Fibroblast of peridontal ligament (primary cell): ENCODE results near the gene TAF8.
A peak's percentile ranks its signal among the peaks of the same experiment; 100 is the strongest.

ENCODE experiments used
- DNase-seq: peaks from one replicate; pipeline ENCODE4 v3.0.0-alpha.2; 2010; ENCODE audit errors: extremely low read depth

Gene TAF8

DNA sequence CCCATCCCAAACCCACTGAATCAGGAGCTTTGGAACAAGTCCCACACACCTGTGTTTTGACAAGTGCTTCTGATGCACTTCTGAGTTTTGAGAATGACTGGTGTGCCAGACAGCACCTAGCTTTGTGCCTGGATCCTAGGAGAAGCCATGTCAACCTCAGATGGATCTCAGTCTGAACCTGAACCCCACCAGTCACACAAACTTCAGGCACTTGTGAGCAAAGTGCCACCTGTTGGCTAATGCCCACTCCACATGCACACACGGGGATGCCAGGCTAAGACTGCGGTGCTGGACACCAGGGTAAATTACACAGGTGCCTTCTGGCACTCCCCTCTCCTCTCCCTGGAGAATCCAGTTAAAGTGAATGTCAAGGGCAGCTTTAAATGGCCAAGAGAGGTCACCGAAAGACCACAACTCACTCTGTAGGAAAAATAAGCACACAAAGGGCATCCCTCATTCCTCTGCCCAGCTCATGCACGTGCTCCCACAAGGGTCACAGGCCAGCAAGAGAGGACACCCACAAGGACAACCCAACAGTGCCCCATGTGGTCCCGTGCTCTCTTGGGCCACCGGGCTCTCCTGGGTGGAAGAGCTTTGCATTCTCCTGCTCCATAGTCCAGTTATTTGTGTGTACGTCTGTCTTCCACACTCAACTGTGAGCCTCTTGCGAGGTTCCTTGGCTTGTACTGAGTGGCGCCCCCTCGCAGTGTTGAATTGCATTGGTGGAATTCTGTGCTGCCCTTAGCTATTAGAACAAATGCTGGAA, 45.6 kb downstream of the TAF8 start:
- no peak for DNase-seq

DNA sequence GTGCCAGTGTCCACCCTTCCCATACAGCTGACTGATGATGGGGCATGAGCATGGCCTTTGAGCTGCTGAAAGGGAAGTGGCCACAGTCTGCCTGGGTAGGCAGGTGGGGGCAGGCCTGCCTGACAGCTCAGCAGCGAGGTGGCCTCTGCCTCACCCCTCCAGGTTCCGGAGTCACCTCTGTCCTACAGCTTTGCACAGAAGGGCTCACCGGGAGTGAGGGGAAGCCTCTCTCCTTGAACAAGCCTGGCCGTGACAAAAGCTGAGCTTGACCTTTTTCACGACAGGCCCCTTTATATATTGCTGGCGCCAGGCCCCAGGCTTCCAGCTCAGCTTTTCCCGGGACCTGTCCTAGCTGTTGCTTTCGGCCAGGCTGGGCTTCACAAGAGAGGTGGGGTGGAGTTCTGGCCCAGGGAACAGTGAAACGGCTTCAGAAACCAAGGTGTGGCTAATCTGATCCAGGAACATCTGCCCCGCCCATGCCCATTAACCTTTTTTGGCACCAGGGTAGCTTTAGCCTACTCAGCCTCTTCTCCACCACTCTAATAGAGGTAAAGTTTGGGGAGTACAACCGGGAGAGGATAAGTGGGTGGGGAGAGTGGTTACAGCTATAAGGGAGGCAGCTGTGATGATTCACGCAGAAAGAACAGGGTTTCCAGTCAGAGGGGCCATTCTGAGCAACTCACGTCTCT, 49.2 kb downstream of the TAF8 start:
- DNase-seq, result no peak

DNA sequence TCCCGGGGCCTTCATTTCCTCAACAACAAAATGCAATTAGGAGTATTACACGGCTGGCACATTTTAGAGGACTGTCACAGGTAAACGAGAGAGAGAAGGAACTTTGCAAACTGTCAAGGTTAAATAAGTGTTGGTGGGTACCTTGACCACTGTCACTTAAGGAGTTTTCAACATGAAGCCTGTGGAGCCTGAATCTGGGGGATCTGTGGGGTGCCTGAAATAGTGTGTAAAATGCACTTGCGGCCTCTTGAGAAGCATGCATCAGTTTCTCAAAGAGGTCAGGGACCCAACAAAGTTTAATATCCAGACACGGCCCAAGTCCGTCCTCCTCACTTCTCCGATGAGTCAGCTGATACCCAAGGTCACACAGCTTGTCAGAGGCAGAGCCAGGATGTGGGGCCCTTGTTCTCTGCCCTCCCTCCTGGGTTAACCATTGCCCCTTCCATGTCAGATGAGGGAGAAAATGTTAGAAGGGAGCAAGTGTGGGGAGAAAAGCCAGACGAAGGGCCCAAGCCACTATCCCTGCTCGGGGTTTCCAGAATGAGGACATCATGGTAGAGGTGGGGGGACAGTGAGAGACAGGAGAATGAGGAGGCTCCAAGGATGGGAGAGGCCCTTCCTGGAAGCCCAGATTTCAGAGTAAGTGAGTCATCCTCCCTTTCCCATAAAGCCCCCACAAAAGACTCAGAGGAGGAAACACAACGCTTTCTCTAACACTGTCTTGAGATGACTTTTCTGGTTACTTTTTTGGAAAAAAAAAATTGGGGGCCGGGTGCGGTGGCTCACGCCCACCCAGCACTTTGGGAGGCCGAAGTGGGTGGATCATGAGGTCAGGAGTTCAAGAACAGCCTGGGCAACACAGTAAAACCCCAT, 49.9 kb downstream of the TAF8 start:
- no peak for DNase-seq

DNA sequence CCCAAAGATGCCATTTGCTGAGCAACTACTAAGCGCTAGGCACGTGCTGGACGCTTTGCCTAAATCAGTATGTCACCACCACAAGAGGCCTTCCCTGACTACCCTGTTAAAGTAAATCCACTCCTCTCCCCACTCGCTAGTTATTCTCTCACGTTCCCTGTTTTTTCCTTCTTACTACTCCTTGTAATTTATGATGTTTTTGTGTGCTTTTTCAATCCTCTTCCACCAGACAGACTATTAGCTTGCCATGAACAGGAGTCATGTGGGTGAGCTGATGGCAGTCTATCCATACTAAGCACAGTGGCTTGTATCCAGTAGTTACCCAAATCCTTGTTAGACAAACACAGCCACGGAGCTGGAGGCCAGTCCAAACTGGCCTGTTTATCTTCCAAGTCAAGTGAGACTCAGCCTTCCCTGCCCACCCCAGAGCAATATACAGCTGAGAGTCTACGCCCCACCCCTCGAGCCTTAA, 50.9 kb downstream of the TAF8 start:
- DNase-seq, result peak; percentile 42

DNA sequence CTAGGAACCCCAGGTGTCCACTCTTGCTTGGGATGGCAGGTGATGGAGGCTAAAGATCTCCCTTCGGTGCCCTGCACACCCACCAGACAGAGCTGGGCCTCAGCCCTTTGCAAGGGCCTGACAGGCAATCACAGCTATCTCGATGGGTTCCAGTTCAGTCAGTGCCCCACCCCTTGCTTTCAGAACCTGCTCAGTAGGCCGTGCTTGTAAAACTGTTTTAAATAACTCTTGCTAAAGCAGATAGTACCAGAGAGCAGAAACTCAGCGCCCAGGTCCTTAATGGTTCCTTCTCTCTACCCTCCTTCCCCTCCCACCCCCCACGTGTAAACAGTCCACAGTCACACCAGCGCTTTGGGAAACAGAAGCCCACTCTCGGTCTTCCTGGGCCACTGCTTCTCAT, 52.9 kb downstream of the TAF8 start:
- no peak for DNase-seq

DNA sequence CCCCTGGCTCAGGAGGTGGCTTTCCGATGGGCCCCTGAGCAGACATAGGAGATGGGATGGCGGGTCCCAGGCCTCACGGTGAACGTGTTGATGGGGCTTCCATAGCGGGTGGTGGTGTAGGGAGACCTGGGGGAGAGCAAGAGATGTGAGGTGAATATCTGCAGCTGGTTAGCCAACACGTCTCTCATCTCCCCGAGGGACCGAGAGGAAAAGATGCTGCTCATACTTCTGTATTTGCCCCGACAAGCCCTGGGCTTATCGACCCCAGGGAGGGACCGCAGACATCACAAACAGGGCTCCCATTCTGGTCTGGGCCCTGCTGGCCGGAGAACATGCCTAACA, 53.4 kb downstream of the TAF8 start:
- DNase-seq, result no peak

DNA sequence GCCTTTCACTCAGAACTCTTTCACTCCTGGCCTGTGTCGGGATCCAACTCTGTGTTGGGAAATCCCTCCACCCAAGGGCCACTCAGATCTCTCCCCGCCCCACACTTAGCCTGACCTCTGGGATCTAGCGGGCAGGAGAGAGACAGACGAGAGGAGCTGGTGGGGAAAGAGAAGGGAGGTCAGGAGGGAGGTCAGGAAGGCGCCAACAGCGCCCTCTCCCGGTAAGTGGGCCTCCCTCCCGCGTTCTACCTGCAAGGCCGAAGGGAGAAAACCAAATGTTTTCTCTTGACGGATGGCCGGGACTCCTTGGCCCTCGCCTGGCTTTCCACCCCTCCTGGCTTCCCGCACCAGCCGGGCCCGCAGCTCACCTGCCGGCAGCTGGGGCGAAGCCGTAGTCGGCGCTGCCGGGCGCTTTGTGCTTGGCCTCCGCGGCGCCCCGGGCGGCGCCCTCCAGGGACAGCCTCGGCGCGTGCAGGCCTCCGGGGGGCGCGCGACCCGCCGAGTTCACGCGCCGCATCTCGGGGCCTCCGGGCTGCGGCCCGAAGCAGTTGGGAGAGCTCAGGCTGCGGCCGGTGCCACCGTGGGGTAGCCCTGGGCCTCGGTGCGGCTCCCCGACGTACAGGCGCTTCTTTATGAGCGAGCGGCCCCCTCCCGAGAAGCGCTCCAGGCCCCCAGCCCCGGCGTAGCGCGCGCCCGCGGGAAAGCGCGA, 53.9 kb downstream of the TAF8 start:
- no peak for DNase-seq

DNA sequence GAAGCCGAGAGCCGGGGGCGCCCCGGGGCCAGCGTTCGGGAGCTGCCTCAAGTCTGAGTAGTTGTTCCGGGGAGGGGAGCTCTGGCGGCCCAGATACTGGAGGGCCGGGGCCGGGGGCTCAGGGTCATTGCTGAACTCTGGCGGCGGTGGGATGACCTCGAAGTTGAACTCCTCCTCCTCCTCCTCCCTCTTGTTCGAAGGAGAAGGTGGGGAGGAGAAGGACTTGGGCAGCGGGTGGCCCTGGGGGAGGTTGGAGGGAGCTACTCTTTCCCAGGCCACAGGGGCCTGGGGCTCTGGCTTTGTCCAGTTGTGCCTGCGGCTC, 54.4 kb downstream of the TAF8 start:
- DNase-seq, result no peak

DNA sequence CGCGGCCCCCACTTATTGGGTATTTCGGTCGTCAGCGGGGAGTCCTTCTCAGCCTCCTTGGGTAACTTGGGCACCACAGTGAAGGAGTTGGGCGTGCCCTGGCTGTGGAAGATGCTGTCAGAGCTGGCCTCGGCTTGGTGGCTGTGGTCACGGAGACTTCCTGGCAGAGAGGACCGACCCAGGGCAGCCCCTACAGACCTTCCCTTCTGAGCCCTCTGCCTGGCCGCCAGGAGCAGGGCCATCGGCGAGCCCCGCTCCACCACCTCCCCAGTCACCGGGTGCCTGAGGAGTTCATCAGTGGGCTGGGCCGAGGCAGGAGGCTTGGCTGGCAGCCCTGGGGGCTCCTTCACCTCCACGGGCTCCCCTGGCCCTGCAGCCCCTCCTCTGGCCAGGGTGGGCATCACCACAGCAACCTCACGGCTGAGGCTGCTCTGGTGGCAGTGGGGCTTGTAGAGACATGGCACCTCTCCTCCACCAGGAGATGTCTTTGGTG, 54.9 kb downstream of the TAF8 start:
- DNase-seq, result no peak

DNA sequence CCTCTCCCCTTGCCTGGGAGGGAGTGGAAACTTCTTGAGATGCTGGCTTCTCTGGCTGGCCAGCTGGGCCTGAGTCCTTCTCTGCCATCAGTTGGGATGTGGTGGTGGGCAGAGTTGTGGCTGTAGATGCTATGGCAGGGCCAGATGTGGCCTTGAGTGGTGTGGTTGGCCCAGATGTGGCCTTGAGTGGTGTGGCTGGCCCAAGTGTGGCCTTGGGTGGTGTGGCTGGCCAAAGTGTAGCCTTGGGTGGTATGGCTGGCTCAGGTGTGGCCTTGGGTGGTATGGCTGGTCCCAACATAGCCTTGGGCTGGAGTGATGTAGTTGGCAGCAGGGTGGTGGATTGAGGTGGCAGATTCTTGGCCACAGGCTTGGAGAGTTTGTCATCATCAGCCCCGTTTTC, 55.4 kb downstream of the TAF8 start:
- DNase-seq, result no peak

DNA sequence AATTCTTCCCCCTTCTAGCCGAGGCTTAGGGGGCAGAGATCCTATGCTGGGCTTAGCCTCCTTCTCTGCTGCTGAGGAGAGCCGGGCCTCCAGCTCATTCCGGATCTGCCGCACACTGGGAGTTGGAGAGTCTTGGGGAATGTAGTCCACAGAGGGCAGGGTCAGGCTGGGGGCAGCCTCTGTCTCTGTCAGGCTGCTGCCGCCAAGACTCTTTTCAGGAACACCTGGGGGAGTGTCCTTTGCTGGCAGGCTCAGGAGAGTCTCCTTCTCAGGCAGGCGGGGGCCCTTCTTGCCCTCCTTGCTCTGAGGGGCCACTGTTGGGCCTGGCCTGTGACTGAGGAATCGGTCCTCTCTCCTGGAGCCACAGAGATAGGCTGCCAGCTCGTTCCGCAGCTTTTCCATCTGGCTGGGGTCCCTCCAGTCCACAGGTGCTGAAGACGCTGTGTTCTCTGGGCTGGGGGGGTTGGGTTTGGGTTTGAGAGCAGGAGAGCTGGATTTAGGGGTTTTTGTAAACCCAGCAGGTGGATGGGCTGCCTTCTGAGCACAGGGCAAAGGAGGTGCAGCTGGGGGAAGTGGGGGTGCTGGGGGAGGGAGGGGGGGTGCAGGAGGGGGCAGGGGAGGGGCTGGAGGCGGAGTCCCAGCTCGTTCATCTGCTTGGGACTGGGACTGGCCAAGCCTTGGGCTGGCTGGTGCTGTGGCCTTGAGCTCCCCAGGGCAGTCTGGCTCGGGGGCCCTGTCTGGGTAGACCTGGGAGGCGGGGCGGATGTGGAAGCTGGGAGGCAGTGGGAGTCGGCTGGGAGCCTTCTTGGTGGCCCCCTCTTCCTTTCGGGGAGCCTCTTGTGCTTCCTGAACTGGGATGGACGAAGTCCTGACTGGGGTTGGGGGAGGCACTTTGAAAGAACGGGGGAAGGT, 56.0 kb downstream of the TAF8 start:
- DNase-seq, result no peak

DNA sequence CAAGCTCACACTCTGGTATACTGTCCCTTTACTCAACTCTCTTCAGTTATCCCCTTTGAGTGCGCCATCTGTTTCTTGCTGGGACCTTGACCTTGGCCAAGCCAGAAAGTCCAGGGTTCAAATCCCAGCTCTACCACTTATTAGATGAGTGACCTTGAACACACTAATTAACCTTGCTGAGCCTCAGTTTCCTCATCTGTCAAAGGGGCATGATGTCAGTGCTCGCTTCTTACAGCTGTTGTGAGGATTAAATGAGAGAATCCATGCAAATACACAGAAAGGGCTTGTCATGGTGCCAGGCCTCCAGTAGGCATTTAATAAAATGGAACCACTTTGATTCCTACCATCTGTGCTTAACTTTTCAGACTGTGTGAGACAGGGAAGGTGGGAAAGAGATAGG, 57.7 kb downstream of the TAF8 start:
- no peak for DNase-seq

DNA sequence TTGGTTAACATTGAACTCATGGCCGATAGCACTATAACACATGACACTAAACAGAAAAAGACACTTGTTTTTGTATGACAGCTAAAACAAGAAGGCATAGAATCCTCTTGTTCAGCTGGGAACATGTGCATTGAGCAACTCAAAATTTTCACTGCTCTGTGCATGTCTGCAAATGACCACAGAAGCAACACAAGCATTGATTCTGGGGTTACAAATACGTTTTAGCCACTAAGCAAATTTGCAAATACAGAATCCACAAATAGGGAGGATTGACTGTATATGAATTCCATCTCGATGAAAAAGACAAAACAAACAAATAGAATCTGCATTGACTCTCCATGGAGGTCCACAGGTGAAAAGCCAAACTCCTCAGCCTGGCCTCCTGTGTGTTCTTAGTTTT, 60.4 kb downstream of the TAF8 start:
- DNase-seq, result no peak

DNA sequence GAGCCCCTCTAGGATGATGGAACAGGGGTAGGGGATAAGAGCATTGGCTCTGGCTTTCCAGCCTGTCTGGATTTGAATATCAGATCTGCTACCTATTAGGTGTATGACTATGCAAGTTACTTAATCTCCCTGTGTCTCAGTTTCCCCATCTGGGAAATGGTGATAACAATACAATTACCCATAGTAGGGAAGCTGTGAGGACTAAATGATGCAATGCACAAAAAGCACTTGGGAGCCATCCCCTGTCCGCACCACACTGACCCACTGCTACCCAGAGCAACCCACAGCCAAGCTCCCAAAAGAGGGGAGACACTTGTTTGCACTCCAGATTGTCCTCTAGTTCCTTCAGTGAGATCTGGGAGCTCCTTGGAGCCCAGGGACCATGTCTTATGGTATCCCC, 62.0 kb downstream of the TAF8 start:
- no peak for DNase-seq

DNA sequence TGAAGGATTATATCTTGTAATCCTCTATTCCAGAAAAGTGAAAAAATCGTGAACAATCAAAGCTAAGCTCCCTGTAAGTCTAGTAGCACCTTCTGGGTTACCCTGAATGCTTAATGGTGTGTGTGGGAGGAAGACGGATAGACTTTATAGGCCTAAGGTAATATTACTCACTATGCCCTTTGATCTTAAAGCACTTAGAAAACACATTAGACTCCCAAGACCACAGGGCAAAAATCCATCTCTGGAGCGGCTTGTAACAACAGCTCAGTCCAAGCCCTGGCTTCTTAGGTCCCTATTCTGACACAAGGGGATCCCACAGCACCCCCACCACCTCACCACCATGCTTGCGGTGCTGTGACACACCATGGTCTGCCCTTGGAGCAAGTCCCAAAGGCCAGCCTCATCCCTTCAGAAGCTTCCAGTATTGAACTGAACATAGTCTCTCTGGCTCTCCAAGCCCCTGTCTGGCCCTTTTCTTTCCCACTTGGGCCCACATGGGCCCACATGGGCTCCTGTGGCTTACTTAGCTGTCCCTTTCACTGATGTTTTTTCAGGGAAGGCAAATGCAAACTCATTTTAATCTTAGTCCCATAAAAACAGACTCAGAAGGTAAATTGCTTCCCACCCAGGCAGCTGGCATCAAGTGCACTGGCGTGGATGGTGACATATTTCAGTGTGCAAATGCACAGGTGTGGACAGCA, 63.8 kb downstream of the TAF8 start:
- DNase-seq, result no peak

DNA sequence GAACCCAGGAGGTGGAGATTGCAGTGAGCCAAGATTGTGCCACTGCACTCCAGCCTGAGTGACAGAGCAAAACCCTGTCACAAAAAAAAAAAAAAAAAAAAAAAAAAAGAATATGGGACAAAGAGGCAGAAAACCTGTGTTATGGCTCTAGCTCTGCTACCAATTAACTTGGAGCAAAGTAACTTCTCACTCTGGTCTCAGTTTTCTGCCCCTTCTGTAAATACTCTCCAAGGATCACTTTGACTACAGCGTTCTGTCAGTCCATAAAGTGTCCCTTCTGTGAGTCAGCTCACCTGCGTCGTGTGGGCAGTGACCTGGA, 67.5 kb downstream of the TAF8 start:
- no peak for DNase-seq

DNA sequence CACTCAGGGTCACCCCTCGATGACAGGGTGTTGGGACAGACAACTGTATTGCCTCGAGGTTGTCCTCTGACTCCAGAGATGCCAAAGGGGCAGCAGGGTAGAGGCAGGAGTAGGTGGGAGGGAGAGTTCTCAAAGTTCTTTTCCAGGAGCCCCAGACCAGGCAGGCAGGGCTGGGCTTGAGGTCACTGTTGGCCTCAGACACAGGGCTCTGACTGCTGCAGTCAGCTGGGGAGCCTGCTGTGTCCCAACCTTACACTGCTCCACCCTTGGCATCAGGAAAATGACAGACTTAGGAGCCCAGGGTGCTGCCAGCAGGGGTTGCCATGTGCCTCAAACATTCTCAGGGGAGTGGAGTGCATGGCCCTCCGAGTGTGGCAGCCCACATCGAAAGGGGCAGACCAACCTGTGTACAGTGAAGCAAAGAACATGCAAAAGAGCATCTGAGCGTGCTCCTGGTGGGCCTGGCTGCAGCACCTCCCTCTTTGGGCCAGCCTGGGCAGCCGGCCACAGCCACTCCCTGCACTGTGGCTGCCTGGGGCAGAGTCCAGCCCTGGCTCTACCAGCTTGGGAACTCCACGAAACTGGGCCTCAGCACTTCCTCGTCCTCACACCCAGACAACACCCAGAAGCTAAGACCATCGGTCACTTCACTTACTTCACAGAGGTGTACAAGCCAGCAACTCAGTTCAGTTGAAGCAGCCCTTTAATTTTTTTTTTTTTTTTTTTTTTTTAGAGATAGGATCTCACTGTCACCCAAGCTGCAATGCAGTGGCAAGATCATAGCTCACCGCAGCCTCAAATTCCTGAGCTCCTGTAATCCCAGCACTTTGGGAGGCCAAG, 68.1 kb downstream of the TAF8 start:
- peak; percentile 38 for DNase-seq

DNA sequence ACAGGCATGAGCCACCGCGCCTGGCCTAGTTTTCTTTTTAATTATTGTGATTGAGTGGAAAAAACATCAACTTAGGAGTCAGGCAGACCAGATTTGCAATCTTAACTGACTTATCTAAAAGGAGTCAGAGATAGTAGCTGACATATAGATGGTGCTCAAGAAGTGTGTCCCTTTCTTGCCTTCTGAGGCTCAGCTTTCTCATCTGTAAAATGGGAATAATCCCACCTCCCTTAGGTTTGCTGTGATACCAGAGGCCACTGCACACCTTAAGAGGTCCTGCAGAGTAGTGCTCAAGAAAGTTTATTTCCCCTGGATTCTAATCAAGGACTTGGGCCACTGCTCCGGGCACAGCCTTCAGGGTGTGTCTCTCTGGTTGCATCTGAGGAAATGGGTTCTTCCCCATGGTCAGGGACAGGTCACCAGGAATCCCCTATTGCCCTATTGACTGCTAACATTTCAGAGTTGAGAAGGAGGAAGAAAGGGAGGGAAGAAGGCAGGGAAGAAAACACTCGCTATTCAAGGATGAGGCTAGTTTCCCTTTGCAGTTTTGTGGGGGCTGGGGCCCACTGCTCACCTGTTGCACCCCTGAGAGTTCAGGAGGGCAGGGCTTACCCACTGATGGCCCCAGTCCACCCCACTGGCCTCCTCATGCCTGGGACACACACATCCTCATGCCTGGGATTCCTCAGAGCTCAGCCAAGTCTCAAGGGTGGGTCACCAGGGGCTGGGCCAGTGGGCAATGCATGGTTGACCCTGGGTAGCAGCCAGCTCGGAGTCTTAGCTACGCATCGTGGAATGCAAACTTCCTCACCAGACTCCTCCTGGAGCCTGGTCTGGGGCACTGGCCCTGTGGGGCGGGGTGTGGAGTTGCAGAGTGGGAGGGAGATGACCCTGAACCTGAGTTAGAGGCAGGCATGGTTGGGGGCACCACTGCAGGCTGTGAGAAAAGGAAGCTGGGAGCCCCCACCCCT, 70.9 kb downstream of the TAF8 start:
- DNase-seq, result peak; percentile 62
